Activated CD8-positive, alpha-beta memory T cell treated with anti-CD3 and anti-CD28 coated beads for 4 hours (primary cell): ENCODE data around the gene SLC37A3.

ENCODE experiments used
- DNase-seq, 2 donors: peaks; one replicate each; pipeline ENCODE4 v3.0.0-alpha.2; 2020; ENCODE audit warnings: low read depth in 2 of 2

The SLC37A3 gene

DNA sequence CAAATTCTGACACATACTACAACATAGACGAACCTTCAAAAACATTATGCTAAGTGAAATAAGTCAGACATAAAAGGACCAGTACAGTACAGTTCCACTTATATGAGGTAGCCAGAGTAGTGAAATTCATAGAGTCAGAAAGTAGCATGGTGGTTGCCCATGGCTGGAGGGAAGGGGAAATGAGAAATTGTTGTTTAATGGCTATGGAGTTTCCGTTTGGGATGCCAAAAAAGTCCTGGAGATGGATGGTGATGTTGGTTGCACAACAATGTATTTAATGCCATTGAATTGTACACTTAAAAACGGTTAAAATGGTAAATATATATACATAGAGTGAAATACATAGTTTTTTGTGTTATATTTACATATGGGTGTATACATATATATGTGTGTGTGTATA lies 2.1 kb upstream of the SLC37A3 start:
- DNase-seq, result no peak

DNA sequence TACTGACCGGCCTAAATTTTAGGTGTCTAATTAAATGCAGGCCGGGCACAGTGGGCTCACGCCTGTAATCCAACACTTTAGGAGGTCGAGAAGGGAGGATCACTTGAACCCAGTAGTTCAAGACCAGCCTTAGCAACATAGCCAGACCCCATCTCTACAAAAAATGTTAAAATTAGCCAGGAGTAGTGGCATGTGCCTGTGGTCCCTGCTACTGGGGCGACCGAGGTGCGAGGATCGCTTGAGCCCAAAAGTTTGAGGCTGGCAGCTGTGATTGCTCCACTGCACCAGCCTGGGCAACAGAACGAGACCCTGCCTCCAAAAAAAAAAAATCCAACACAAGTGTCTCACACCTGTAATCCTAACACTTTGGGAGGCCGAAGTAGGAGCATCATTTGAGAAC lies 491 bp upstream of the SLC37A3 start:
- no peak for DNase-seq

DNA sequence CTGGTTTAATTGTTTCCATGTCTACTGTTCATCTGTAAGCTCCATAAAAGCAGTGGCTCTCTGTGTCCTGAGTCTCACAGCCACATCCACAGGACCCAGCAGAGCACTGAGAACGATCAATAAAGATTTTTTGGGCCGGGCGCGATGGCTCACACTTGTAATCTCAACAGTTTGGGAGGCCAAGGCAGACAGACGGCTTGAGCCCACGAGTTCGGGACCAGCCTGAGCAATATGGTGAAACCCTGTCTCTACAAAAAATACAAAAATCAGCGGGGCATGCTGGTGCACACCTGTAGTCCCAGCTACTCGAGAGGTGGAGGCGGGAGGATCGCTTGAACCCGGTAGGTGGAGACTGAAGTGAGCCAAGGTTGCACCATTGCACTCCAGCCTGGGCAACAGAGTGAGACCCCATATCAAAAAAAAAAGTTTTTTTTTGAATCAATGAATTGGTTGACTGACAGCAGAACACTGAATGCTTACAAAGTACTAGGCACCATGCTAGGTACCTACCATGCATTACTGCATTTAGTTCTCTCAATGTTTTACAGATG lies 4.5 kb downstream of the SLC37A3 start:
- DNase-seq, result no peak

DNA sequence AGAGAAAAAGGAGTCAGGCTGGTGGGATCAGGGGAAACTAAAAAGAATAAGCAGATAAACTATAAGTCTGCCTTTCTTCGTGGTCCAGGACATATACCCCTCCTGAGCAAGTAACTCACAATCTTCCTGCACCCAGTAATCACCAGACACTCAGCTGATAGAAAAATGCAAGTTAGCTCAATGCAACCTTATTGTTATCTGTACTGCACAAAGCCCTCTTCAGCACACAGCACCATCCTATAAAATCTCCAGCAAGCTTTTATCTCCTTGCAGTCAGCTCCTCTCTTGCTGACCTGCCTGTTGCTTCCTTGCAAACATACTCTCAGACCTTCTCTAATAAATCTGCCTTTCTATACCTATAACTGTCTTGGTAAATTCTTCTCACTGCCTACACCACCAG lies 6.7 kb downstream of the SLC37A3 start:
- no peak for DNase-seq

DNA sequence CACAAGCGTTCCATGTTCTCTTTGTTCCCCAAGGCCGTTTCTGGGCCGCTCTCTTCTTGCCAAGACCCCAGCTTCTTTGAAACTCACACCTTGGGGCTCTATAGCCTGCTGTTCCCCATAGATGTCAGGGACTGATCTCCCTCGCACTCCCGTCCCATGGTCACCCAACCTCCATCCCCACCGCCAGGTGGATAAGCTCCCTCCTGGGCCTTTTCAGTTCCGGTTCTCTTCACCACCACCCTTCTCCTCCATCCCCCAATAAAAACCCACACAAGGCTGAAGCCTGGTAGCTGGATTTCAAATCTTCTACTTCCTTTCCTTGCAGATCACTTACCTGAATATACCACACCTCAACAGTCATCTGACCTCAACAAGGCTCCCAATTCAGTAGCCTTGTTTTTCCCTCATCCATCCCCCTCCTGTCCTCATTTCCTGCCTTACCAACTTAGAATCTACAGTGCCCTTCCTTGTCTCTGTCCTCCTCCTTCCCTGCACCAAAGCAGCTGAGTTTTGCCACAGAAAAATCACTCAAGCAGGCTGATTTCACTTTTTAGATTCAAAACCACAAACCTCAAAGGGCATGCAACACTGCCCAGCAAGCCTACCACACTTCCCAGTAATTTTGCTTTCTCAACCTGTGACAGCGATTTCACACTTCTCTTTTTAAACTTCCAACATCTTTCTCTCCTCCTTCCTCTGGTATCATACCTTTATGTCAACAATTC lies 7.7 kb downstream of the SLC37A3 start:
- no peak for DNase-seq

DNA sequence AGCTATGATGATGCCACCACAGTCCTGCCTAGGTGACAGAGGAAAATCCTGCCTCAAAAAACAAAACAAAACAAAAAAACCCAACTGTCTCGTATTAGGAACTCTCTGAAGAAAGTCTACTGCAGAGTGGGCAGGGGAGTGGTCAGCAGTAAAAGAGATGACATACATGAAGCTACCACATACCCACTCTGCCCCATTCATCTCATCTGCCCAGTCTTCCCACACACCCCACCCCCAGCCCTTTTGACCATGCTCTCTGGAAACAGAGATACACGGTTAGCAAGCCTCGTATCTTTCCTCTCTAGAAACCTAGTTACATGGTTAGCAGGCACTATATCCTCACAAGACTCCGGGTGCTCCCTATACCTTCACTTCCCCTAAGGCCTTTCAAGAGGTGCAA lies 8.3 kb downstream of the SLC37A3 start:
- no peak for DNase-seq

DNA sequence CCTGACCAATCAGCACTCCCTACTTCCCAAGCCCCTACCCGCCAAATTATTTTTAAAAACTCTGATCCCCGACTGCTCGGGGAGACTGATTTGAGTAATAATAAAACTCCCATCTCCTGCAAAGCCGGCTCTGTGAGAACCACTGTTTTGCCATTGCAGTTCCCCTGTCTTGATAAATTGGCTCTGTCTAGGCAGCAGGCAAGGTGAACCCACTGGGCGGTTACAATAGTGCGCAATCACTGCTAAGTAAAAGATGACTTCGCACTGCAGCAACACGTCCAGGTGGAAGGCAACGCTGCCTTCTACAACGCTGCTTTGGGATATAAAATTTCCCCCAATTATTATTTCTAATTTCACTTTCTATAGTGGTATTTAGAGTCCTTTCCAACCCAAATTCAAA lies 8.9 kb downstream of the SLC37A3 start:
- no peak for DNase-seq

DNA sequence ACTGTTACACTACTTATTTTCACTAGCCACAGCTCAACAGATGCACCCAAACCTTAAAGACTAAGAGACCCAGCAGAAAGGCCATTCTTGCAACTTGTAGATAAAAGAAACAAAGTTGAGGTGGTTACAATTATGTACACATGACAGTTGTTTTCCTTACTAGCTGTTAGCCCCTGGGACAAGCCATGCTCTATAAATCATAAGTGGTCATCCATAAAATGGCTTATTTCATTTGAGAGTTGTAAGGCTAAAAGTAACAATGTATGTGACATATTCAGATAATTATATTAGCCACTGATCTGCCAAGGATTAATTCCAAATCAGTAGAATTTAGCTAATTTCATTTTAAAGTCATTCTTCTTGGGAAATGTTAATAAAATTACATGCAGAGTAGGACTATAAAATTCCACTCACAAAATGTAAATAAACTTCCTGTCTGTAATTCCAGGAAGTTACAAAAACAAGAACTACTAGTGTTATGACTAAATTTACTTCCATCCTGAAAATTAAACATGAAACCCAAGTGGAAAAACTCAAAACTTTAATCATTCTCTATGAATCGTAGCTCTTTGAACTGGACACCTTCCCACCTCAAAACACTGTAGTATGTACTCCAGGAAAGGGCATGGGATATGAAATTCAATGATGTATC lies 13.3 kb downstream of the SLC37A3 start:
- DNase-seq, result no peak

DNA sequence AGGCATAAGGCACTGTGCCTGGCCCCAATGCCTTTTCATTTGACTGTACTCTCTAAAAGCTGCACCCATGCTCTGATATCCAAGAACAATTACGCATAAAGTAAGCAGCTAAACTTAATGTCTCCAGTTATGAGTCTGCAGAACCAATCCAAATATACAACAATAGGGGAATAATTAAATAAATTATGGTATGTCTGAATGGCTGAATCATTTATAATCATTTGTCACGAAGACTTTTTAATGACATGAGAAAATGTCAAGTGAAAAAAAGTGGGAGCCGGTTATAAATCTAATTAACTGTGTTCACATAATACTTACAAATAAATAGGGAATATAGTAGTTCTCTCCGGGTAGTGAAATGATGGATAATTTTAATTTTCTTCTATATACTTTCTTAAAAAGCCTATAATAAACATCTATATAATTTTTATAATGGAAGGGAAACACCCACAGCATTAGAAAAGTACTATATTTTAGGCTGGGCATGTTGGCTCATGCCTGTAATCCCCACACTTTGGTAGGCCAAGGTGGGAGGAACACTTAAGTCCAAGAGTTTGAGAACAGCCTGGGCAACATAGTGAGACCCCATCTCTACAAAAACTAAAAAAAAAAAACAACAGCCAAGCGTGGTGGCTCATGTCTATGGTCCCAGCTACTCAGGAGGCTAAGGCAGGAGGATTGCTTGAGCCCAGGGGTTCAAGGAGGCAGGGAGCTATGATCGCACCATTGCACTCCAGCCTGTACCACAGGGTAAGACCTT lies 14.2 kb downstream of the SLC37A3 start:
- no peak for DNase-seq

DNA sequence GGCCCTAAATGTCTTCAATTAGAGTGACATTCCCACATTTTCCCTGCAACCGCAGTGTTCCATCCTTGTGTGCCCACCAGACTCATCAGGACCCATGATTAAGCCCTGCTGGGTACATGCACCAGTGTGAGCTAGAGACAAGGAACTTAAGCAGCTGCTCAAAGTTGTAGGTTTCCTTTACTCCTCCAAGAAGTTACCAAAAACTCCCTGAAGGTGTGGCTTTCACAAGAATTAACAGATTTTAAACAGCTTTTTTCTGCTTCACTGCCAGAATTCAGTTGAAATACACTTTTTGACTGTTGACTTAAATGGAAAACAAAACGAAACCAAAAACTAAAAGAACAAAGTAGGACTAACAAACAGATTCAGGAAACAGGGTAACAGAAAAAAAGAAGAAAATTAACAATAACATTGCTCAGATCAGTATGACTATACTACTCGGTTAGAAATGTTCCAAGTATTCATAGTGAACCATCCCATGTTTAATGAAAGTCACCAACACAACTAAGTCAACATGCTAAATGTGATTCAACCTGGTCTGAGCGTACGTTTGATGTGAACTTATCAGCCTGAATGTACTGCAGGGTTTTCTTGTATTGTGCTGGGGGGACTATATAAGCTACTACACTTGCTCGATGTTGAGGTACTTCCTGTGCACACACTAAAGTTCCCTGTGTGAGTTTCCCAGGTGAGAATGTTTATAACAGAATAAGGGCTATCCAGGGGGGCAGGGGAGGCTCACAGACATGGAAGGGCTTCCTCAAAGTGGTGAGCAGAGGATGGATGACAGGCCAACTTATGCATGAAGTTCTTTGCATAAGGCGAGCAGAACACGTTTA lies 22.2 kb downstream of the SLC37A3 start:
- DNase-seq, result no peak

DNA sequence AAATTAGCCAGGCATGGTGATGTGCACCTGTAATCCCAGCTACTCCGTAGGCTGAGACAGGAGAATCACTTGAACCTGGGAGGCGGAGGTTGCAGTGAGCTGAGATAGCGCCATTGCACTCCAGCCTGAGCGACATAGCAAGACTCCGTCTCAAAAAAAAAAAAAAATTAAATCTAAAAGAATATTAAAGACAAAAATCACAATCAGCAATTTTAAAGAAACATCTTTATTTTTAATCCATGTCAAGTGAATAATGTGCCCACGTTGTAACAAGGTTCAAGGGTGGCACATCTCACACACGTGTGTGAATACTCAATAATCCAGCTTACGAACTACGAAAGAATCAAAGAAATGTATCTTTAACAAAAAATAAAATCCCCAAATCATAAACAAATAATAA lies 23.0 kb downstream of the SLC37A3 start:
- no peak for DNase-seq

DNA sequence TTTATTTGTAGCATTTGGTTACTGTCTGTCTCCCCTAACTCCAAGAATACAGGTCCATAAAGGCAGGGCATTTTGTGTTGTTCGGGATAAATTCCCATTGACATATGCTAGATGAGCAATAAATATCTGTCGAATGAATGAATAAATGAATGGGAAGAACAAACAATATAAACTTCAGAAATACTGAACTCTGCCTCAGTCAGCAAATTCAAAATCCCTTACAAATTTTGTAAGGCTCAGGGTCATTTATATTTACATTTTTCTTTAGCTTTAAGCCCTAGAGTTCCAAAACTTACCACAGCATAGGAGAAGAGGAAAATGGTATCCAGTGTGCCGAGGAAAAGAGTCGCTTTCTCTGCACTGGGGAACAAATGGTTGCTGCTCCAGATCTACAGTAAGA lies 29.0 kb downstream of the SLC37A3 start:
- DNase-seq, result no peak

DNA sequence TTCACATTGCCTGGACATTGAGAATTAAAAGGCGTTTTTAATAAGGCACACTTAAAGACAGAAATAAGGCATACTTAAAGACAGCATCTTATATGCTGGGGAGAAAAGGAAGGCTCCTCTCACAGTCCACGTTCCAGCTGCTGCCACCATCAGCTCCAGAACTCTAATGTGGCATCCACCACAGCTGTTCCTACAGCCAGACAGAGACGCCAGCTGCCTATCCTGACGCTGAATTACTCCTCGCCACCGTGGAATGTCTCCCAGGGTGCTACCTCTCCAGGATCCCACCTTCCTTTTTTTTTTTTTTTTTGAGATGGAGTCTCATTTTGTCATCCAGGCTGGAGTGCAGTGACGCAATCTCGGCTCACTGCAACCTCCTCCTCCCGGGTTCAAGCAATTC lies 30.8 kb downstream of the SLC37A3 start:
- DNase-seq, result no peak

DNA sequence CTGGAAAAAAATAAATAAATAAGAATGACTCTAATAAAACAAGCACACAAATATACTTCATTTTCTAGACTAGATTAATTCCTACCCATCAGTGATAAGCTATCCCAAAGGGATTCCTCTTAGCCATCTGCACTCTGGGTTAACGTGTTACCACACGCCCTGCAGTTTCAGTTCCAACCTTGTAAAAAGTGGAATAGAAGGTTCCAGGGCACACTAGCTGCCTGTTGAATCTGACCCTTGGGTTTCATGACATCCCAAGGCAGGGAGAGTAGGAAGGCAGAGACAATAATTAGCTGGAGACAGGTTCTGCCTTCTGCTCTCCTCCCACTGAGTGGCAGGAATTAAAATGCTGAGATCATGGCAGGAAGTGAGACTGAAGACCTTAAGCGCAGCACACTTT lies 33.5 kb downstream of the SLC37A3 start:
- DNase-seq, result no peak

DNA sequence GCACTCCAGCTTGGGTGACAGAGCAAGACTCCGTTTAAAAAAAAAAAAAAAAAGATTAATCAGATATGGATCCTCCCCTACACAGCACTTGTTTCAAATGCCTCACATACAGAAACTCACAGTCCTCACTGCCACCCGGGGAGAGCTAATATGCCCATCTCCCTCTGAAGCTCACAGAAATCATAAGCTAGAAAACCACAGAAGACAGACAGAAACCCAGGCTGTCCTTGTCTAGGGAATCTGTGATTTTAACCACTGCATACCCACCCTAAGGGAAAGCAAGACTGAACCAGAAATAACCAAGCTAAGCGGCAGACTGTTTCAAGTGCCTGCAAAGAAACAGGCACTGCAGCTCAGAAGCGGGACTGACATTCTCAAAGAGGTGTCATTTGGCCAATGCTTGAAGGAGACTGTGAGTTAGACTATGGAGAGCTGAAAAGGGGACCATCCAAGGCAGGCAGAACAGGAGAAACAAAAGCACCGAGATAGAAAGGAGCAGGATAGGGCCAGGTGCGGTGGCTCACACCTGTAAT lies 37.6 kb downstream of the SLC37A3 start:
- no peak for DNase-seq

DNA sequence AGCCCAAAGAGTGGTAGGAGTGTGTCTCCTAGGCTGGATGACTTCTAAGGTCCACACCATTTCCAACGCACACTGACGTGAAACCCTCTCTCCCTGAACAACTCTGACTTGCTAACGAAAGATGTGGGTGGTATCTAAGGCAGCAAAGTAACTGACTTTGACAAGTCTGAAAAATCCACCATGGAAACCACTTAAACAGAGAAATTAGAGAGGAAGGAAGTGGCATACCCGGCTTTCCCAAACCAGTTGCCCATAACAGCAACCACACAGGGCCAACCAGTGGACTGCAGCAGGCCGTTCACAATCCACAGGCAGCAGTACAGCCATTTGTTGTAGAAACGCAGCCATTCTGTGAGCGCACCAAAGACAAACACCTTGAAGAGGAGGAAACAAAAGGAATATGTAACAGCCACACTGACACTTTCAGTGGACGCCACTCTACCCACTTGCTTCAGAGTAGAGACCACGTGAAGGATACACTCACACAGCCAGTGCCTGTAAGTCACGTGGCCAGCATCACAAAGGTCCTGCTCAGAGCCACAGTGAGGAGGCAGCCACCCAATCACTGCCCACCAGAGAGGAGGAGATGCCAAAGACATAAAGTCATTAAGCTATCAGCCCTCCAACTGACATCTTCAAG lies 39.8 kb downstream of the SLC37A3 start:
- peak in 1 of 2 donors; percentile 18 for DNase-seq

DNA sequence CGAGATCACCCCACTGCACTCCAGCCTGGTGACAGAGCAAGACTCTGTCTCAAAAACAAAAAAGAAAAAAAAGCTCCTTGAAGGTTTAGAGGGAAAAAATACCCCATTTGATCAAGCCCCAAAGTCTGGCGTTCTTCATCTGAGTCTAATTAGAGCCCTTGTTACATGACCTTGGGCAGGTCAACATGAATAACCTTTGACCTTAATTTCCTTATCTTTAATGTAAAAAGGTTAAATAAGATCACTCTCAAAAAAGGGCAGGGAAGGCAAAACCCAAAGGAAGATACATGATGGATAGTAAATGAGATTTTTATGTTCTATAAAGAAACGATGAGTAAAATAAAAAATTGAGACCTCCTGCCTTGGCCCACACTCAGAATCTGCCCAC lies 40.3 kb downstream of the SLC37A3 start:
- DNase-seq, result no peak

DNA sequence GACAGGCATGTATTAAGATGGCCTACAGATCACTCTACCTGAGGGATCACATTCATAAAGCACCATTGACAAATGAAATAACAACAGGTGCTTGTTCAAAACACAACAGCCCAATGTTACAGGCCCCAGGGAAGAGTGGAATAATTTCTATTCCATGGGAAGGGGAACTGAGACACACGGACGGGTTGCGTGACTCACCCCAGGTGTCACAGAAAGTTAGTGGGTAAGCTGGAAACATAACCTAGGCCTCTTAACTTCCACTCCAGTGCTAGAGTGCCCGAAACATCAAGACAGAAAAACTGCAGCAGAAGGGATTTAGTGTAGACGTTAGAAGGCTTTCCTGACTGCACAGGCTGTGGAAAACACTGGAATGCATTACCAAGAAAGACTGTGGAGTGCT lies 48.3 kb downstream of the SLC37A3 start:
- no peak for DNase-seq

DNA sequence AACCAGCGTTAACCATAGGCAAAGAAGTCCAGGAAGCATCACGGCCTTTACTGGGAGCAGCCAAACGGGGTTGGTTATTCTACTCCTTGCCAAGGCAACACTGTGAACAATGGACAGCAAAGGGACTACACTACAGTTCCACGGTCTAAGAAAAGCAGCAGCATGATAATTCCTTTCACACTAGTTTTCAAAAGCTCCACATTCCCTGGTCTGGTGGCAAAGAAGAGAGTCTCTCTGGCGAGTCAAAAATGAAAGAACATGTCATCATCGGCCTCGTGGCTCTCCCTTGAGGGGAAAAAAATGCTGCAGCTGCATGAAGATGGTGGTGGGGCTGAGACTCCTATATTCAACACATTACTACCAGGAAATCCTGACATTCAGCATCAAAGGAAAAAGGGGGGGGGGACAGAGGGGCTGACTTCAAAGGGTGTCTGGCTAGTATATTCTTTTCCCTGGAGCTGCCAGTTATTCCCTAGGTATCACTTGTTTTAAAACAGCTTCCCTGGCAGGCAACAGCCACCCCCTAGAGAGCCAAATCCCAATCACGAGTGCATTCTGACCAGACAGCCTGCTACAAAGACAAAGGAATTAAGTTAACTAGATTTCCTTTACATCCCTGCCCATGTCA lies 49.1 kb downstream of the SLC37A3 start:
- DNase-seq, result no peak

DNA sequence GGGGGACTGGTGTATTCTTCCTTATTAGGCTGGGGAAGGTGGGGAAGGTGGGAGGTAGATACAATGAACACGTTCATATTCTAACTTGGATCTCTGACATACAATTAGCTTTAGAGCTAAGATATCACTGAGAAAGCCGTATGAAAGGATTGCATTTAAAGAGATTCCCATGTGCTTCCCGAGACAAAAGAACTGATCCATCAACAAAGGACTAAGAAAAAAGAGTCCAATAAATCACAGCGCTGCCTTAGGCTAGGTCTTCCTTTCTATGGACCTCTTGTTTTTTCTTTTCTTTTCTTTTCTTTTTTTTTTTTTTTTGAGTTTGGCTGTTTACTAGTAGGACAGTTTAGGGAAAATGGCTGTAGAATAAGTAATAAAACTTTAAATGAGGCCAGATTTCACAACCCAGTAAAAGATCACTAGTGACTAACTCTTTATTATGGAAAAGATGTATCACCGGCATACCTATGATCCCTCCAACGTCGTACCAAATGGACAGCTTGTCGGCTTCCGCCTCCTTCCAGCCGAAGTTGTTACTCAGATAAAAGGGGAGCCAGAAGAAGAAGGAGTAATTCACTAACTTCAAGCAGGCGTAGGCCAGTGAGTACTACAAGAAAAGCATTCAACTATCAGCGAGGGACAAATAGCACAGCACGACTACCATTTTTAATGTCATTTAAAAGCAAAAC lies 50.0 kb downstream of the SLC37A3 start:
- no peak for DNase-seq
